ENCODE measurements around the gene ZNF619.
A peak's percentile ranks its signal among the peaks of the same experiment; 100 is the strongest.
"Not testable (repeated sequence)": the region's sequence is repeated elsewhere in the genome, so short reads cannot be mapped to it uniquely, and the experiment has no call there.

ZNF619 gene

GRCh38 chr3:40476478-40477470 lies at the start of gene ZNF619:
Gene ZNF619, plus strand, starts transcription at chr3:40477122. Its CDS starts 858 bp downstream, at chr3:40477980.
- DNase-seq = peak; percentile 11

DNA sequence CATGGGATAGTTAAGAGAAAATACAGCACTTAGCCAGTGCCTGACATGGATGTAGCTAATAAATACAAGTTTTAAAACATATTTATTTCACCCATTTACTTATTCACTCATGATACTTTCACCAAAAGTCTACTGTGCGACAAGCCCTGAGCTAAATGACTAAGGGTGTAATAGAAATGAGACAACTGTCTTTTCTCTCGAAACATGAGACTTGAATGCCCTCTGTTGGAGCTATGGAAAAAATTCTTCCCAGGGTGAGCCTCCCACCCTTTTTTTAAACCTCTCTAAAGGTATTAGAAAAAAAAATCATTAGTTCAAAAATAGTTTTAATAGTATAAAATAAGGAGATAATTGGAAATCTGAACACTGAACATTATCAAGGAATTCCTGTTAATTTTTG lies 44.1 kb upstream of the ZNF619 start:
- no peak for DNase-seq

- DNase-seq = no peak
Observed at GRCh38 chr3:40437889-40438288, 39.0 kb upstream of the ZNF619 start.

DNA sequence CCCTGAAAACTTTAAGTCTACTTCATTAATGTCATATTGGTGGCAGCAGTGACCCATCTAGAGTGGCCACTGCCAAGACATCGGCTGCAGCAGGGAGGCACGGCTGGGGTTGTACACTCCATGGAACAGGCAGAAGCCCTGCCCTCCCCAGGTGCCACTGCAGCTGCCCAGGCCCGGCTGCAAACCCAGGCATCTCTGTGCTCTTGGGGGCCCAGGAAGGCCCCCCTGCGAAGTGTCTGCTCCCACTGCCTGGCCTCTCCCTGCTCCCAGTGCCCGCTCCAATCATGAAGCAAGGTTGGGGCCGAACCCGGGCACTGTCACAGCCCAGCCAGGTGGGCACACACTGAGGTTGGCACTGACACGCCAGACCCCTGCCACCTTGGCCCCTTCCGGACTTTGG lies 31.9 kb upstream of the ZNF619 start:
- no peak for DNase-seq

DNA sequence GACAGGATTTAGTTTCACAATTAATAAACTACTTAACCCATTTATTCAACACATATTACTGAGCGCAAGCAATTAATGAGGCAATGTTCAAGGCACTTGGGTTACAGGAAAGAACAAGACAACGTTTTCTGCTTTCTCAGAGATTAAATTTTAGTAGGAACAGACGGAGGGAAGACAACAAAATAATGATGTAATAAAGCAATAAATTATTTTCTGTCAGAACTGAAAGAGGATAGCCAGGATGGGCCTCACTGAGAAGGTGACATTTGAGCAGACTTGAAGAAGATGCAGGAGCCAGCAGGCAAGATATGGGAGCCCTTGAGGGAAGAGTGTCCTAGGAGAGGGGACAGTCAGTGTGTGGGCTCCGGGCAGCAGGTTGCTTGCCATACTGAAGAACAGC lies 31.0 kb upstream of the ZNF619 start:
- DNase-seq = no peak

DNA sequence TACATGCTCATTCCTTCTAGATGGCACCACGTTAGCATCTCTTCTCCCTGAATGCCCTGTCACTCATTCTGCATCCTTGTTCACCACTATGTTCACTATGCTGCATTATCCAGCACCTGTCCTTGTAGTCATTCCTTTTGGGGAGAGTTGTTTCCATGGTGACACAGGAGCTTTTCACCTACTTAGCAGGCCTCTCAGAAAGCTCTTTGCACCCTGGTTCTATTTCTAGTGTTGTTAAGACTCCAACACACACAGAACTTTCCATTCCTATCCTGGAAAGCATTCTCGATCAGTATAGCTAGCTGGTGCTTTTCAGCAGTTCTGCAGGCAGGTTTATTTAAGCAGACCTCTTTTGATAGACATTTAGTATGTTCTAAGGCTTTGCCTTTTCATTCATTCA lies 26.5 kb upstream of the ZNF619 start:
- DNase-seq = no peak

- no peak for DNase-seq
Observed at GRCh38 chr3:40451551-40451950, 25.4 kb upstream of the ZNF619 start.

- no peak for DNase-seq
Observed at GRCh38 chr3:40452057-40452456, 24.9 kb upstream of the ZNF619 start.

DNA sequence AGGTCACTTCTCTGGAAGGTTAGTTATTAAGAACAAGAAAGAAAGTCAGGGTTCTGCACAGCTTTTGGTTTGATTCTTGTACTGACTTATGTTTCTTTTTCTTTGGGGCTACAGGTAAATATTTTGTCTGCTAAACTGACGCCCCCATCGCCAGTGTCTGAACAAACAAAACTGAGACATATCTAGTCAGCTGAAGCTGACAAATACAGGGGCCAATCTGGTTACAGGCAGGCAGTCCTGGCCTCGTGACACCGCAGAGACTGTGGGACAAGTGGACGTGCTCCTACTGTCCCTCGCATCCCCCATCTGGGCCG lies 24.4 kb upstream of the ZNF619 start:
- no peak for DNase-seq

- peak; percentile 87 for DNase-seq
Observed at GRCh38 chr3:40452876-40453730, 23.8 kb upstream of the ZNF619 start.

GRCh38 chr3:40453933-40454332 lies 23.0 kb upstream of the ZNF619 start:
- no peak for DNase-seq

- no peak for DNase-seq
Observed at GRCh38 chr3:40455328-40455727, 21.6 kb upstream of the ZNF619 start.

DNA sequence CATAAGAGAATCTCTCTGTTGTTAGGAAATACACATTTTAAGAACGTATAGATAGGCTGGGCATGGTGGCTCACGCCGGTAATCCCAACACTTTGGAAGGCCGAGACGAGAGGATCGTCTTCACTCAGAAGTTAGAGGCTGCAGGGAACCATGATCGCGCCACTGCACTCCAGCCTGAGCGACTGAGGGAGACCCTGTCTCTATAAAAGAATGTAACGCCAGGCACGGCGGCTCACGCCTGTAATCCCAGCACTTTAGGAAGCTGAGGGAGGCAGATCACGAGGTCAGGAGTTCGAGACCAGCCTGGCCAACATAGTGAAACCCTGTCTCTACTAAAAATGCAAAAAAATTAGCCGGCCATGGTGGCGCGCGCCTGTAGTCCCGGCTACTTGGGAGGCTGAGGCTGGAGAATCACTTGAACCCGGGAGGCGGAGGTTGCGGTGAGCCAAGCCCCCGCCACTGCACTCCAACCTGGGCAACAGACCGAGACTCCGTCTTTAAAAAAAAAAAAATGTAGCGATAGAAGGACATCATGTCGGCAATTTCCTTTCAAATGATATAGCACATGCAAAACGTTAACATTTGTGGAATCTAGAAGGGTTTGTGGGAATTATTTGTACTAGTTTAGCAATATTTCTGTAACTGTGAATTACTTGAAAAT lies 20.5 kb upstream of the ZNF619 start:
- DNase-seq = no peak

GRCh38 chr3:40456940-40457823 lies 19.7 kb upstream of the ZNF619 start, which contains the start of gene RPL14:
Gene RPL14, plus strand, starts transcription at chr3:40457339. Its CDS starts 133 bp downstream, at chr3:40457472.
- peak; percentile 20 for DNase-seq

DNA sequence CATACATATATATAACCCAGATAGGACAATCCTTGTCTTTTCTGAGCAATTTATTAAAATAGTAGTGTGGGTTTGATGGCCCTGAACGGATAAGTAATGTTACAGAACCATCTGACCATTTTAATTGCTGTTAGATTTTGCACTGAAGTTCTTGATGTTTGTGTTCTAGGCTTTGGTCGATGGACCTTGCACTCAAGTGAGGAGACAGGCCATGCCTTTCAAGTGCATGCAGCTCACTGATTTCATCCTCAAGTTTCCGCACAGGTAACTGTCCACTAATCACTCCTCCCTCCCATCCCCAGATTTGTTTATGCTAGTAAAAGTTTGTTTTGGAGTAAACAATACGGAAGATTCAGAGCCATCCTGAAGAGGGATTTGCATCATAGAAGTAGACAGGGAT lies 18.4 kb upstream of the ZNF619 start:
- no peak for DNase-seq

- DNase-seq = not testable (repeated sequence)
Observed at GRCh38 chr3:40460481-40460880, 16.4 kb upstream of the ZNF619 start.

GRCh38 chr3:40461161-40461560 lies 15.8 kb upstream of the ZNF619 start:
- no peak for DNase-seq

GRCh38 chr3:40462838-40463237 lies 14.1 kb upstream of the ZNF619 start:
- DNase-seq = not testable (repeated sequence)

GRCh38 chr3:40463579-40463978 lies 13.3 kb upstream of the ZNF619 start:
- no peak for DNase-seq

DNA sequence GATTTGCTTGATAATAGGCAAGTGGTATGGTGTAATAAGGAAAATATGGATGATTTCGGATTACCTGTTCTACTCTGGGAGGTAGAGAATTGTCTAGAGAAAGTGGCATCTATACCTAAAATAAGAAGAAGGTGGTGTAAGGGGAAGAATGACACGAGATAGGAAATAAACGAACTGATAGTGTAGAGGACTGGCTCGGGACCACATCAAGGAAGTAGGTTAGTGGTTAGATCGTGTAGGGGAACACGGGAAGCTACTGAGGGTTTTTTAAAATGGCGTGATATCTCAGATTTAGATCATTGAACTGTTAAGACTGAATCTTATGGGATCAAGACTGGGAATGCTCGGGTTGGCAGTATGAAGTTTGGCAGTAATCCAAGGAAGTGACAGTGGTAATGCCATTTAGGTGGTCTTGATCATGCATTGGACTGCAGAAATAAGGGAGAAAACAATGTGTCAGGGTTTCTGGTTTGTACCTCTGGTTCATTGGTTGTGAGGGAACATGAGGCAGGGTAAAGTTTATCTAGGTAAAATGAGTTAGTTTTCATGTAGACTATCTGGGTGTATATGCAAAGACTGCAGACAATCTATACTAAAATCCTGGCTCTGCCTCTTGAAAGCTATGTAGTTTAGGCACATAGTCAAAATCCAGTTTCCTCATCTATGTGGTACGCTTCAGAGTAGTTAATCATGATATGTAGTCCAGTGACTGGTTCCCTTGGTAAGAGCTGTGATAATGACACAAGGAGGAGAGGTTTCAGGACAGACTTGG lies 12.4 kb upstream of the ZNF619 start:
- no peak for DNase-seq

DNA sequence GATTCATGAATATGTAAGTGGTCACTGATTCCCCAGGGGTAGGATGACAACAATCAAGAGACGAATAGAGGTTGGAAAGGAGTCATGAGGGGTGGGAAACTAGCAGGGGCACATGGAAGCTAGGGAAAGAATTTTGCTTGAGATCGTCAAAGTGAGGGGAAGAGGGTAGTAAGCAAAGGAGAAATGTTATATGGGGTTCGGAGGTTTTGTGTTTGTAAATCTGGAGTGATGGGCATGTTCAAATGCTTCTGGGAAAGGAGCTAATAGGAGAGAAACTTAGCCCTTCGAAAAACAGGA lies 11.9 kb upstream of the ZNF619 start:
- DNase-seq = no peak

DNA sequence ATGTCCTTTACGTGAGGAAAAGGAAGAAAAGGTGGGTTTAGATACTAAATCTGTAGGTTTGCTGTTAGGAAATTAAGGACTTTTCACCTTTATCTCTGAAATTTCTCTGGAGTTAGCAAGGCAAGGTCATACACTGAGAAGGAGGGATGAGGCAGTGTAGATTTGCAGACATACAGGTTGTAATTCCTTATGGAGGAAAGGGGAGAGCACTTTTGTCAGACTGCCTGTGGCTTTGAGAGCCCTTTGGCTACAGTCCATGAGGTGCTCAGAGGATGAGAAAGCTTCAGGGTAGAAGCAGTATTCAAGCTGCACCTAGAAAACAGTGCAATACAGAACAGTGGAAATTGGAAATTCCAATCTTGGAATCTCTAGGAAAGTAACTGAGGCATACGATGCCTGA lies 11.5 kb upstream of the ZNF619 start:
- no peak for DNase-seq

All from NCI-H187 treated with DMSO at 0.1 percent for 48 hours (cell line).